ENCODE data around the gene ITFG1.

The ITFG1 gene

DNA sequence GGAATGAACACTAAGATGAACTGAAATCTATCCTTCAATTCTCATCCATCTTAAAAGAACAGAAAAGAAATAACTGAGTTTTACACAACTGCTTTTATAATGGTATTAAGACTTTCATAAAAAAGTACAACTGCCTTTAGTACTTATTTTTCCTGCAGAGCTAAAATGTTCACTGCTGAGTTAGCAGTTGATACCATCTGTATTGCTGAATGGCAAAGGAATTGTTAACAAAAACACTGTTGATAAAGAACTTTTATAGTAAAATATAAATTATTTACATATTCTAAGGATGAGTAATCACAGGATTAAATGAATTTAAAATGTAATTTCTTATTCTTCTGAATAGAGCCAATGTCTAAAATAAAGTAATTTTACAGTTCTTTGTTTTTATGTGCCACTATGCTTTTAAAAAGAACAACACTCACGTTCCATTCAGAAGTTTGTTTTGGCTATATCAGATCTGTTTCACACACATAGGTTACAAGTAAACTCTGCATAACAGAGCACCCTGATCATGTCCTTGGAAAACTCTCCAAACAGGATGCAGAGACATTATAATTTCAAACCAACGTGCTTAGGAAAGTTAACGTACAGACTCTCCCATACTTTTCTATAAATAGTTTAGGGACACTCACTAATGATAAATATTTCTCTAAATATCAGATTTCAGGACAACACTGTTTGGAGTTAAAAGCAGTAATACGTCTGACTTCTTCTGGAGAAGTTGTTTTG, 151.1 kb downstream of the ITFG1 start:
- no peak for TF ChIP-seq ZNF274 (IDR thresholded peaks at IDR 0.05; ENCODE audit: low read depth, low read length)
- no peak overlapping the region for H3K4me3 ChIP-seq (ENCODE audit: low read length)

DNA sequence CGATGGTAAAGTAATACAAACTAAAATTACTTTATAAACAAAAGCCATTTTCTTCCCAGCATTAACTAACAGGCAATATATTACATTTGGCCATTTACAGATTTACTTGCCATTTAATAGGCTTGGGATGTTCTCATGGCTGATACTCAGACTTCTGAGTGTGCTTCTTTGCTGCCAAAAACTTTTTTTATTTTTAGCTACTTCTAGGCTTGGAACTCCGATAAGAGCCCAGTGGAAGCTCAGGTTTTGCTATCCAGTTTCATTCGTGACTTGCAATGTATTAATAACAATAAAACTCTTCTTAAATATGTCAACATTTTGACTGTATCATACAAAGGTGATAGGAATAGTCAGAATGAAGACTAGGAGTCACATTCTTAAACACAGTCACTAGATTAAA, 152.3 kb downstream of the ITFG1 start:
- TF ChIP-seq ZNF274 (IDR thresholded peaks at IDR 0.05; ENCODE audit: low read depth, low read length) = no peak
- H3K4me3 ChIP-seq (ENCODE audit: low read length) = no peak overlapping the region

- H3K4me3 ChIP-seq (ENCODE audit: low read length) = no peak overlapping the region
- TF ChIP-seq ZNF274 (IDR thresholded peaks at IDR 0.05; ENCODE audit: low read depth, low read length) = no peak
These were observed 156.3 kb downstream of the ITFG1 start for GRCh38 chr16:47304563-47304962.

DNA sequence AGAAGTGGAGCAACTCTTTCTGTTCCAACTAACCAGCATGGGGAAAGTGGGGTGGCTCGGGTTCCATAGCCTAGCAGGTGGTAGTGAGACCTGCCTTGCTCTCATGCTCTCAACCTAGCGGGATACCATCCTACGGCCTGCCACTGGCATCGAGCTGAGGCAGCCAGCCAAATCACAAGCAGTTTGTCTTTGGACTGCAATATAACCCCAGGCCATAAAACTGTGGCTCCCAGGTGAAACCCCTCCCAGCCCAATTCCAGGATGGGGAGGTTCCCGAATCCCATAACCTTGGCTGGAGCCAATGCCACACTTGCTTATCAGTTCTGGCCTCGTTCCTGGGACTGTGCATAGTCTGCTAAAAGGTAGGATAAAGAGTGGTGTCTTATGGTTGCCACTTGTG, 161.3 kb downstream of the ITFG1 start:
- TF ChIP-seq ZNF274 (IDR thresholded peaks at IDR 0.05; ENCODE audit: low read depth, low read length) = no peak
- H3K4me3 ChIP-seq (ENCODE audit: low read length) = no peak overlapping the region

GRCh38 chr16:47284999-47285398, 175.9 kb downstream of the ITFG1 start:
- H3K4me3 ChIP-seq (ENCODE audit: low read length) = no peak overlapping the region
- TF ChIP-seq ZNF274 (IDR thresholded peaks at IDR 0.05; ENCODE audit: low read depth, low read length) = no peak

- no peak for TF ChIP-seq ZNF274 (IDR thresholded peaks at IDR 0.05; ENCODE audit: low read depth, low read length)
- no peak overlapping the region for H3K4me3 ChIP-seq (ENCODE audit: low read length)
These were observed 182.4 kb downstream of the ITFG1 start for GRCh38 chr16:47278306-47278970.

DNA sequence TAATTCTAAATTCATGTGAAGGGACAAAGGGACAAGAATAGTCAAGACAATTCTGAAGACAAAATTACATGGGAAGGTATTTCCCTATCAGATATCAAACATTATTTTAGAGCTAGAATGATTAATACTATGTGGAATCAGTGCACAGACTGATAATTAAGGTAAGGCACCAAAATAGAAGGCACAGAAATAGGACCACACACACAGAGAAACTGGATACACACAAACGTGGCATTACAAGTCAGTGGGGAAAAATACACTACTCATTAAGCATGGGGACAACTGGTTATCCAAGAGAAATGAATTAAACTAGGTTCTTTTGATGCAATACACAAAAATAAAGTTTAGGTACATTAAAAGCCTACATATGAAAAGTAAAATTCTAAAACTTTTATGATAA, 184.3 kb downstream of the ITFG1 start:
- H3K4me3 ChIP-seq (ENCODE audit: low read length) = no peak overlapping the region
- no peak for TF ChIP-seq ZNF274 (IDR thresholded peaks at IDR 0.05; ENCODE audit: low read depth, low read length)

- TF ChIP-seq ZNF274 (IDR thresholded peaks at IDR 0.05; ENCODE audit: low read depth, low read length) = no peak
These were observed 197.9 kb downstream of the ITFG1 start for GRCh38 chr16:47262938-47263337.

DNA sequence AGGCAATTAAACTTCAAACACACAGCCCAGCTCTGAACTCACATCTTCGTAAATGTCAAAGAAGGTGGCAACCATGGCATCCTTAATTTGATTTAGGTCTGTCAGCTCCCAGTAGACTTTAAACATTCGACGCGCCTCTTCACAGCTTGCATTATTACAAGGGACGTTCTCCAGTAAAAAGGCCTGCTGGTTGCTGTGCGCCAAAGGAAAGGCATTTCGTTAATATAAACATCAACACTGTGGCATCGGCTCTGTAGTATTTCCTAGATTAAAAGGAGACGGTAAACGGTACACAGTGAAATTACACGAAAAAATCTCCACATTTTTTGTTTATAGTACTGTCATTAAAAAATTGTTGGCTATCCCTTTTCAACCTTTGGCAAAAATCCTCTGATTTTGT, 200.4 kb downstream of the ITFG1 start:
- no peak for TF ChIP-seq ZNF274 (IDR thresholded peaks at IDR 0.05; ENCODE audit: low read depth, low read length)
- H3K4me3 ChIP-seq (ENCODE audit: low read length) = no peak overlapping the region

More at GRCh38 chr16:47262938-47263337, 197.9 kb downstream of the ITFG1 start:
- no peak overlapping the region for H3K4me3 ChIP-seq (ENCODE audit: low read length)

- no peak for TF ChIP-seq ZNF274 (IDR thresholded peaks at IDR 0.05; ENCODE audit: low read depth, low read length)
These were observed 201.9 kb downstream of the ITFG1 start for GRCh38 chr16:47258874-47259461.

GRCh38 chr16:47254756-47255155, 206.1 kb downstream of the ITFG1 start:
- H3K4me3 ChIP-seq (ENCODE audit: low read length) = no peak overlapping the region
- TF ChIP-seq ZNF274 (IDR thresholded peaks at IDR 0.05; ENCODE audit: low read depth, low read length) = no peak

More at GRCh38 chr16:47258874-47259461, 201.9 kb downstream of the ITFG1 start:
- H3K4me3 ChIP-seq (ENCODE audit: low read length) = no peak overlapping the region

DNA sequence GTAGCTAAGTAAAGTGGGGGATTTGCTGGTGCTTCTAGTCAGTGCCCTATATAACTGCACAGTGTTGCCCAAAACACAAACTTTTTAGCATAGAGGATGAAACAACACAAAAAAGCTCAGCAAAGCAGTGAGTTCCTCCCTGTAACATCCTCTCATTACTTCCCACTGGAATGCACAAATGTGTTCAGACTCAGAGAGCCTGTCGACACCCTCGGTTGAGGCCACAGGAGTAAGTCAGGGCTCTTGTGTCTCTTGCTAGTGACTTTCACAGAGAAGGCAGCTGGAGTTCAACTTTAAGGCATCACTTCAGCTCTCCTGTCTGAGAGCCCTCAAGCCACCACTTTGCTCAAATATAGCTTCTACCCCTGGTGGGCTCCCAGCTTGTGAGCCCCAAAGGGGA, 209.9 kb downstream of the ITFG1 start:
- no peak overlapping the region for H3K4me3 ChIP-seq (ENCODE audit: low read length)
- no peak for TF ChIP-seq ZNF274 (IDR thresholded peaks at IDR 0.05; ENCODE audit: low read depth, low read length)

- no peak for TF ChIP-seq ZNF274 (IDR thresholded peaks at IDR 0.05; ENCODE audit: low read depth, low read length)
- H3K4me3 ChIP-seq (ENCODE audit: low read length) = no peak overlapping the region
These were observed 213.2 kb downstream of the ITFG1 start for GRCh38 chr16:47247690-47248089.

DNA sequence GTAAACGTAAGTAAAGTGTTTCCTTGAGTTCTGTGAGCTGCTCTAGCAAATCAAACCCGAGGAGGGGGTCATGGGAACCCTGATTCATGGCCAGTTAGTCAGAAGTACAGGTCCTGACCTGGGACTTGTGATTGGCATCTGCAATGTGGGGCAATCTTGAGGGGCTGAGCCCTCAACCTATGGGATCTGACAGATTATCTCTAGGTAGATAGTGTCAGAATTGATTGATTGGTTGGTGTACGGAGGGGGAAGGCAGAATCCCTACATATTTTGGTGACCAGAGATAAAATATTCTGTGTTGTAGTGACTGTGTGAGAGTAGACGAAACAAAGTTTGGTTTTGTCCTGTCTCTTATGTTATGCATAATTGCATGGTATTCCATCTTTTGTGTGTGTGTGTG, 216.7 kb downstream of the ITFG1 start:
- H3K4me3 ChIP-seq (ENCODE audit: low read length) = no peak overlapping the region
- TF ChIP-seq ZNF274 (IDR thresholded peaks at IDR 0.05; ENCODE audit: low read depth, low read length) = no peak

GRCh38 chr16:47241061-47241460, 219.8 kb downstream of the ITFG1 start:
- no peak overlapping the region for H3K4me3 ChIP-seq (ENCODE audit: low read length)
- TF ChIP-seq ZNF274 (IDR thresholded peaks at IDR 0.05; ENCODE audit: low read depth, low read length) = no peak

All from GM08714 (cell line).